SHP77 treated with DMSO at 0.1 percent for 48 hours (cell line): ENCODE measurements around the gene GATAD2B.

Experiments used
- DNase-seq: peaks from one replicate; lab custom pipeline; 2025; lab: John Stamatoyannopoulos, UW

GATAD2B gene

GRCh38 chr1:153922972-153923925, at the start of gene GATAD2B:
GATAD2B (minus strand) TSS chr1:153922972; CDS start chr1:153828347, 94,625 bp downstream.
- peak; percentile 100 for DNase-seq

GRCh38 chr1:153970346-153970745, 47.6 kb upstream of the GATAD2B start:
- no peak for DNase-seq

- no peak for DNase-seq
Measured at GRCh38 chr1:153968972-153969371, 46.2 kb upstream of the GATAD2B start.

- DNase-seq: no peak
Measured at GRCh38 chr1:153968408-153968807, 45.6 kb upstream of the GATAD2B start.

GRCh38 chr1:153968000-153968363, 45.2 kb upstream of the GATAD2B start:
- no peak for DNase-seq

GRCh38 chr1:153967107-153967999, 44.6 kb upstream of the GATAD2B start, which contains the start of gene CREB3L4:
CREB3L4 (plus strand) TSS chr1:153967902; CDS start chr1:153968526, 624 bp downstream.
- DNase-seq: peak; percentile 100

- DNase-seq: no peak
Measured at GRCh38 chr1:153963850-153964331, 41.1 kb upstream of the GATAD2B start.

- peak; percentile 99 for DNase-seq
Measured at GRCh38 chr1:153963030-153963849, 40.5 kb upstream of the GATAD2B start, which contains the start of gene SLC39A1. SLC39A1 (minus strand) TSS chr1:153963537; CDS start chr1:153962715, 822 bp downstream.

- no peak for DNase-seq
Measured at GRCh38 chr1:153962088-153963029, 39.6 kb upstream of the GATAD2B start.

- no peak for DNase-seq
Measured at GRCh38 chr1:153961421-153961820, 38.6 kb upstream of the GATAD2B start.

- no peak for DNase-seq
Measured at GRCh38 chr1:153960206-153960605, 37.4 kb upstream of the GATAD2B start.

GRCh38 chr1:153959454-153959853, 36.7 kb upstream of the GATAD2B start:
- DNase-seq: no peak

GRCh38 chr1:153958961-153959260, 36.1 kb upstream of the GATAD2B start:
- DNase-seq: no peak

GRCh38 chr1:153958111-153958960, 35.6 kb upstream of the GATAD2B start, which contains the start of gene CRTC2:
CRTC2 (minus strand) TSS chr1:153958612; CDS start chr1:153958497, 115 bp downstream.
- peak; percentile 100 for DNase-seq

- DNase-seq: no peak
Measured at GRCh38 chr1:153957744-153958110, 35.0 kb upstream of the GATAD2B start.

- no peak for DNase-seq
Measured at GRCh38 chr1:153956997-153957715, 34.4 kb upstream of the GATAD2B start.

GRCh38 chr1:153954826-153955225, 32.1 kb upstream of the GATAD2B start:
- DNase-seq: no peak

GRCh38 chr1:153953859-153954365, 31.1 kb upstream of the GATAD2B start:
- no peak for DNase-seq
